GM21529 (cell line): Measurements from ENCODE around the gene CLRN3.
A peak's percentile ranks its signal among the peaks of the same experiment; 100 is the strongest.

ENCODE experiments used
- ATAC-seq: cut with Tn5 transposase; IDR thresholded peaks from one replicate; pipeline ENCODE4 v1.9.1; 2021; ENCODE audit not compliant: unreplicated experiment

CLRN3 gene

GRCh38 chr10:127875449-127875765 lies 17.3 kb downstream of the CLRN3 start:
- ATAC-seq: no peak

DNA sequence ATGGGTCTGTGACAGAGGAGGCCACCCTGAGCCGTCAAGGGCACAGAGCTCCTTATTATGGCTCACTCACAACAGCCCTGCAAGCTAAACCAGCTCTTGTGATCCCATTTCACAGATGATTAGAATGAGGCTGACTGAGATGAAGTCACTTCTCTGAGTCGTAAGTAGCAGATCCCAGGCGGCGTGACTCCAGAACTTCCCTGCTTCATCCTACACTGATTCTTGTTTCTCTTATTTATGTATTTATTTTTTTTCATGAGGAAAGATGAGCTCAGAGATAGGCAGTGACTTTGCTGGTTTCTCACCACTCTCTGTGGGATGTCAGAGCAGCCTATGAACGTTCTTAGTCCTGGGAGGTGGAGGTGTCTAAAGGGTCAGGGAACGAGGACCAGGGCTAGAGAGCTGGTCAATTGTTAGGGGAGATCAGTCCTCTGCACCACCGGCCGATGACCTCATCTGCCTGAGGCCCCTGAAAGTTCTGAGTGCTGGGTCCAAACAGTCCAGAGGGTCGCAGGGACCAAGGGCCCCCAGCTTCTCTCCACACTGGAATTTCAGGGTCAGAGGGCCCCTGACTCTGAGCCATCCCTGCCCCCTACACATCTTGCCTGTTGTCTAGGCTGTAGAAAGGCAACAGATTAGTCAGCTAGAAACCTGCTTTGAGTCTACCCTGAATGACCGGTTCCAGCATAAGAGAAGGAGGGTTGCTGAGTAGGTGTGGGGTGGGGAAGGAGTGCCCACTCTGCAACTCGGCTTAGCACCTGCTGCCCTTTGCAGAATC lies 17.9 kb downstream of the CLRN3 start:
- no peak for ATAC-seq

- ATAC-seq: no peak
These were observed 18.8 kb downstream of the CLRN3 start for GRCh38 chr10:127873901-127874470.

DNA sequence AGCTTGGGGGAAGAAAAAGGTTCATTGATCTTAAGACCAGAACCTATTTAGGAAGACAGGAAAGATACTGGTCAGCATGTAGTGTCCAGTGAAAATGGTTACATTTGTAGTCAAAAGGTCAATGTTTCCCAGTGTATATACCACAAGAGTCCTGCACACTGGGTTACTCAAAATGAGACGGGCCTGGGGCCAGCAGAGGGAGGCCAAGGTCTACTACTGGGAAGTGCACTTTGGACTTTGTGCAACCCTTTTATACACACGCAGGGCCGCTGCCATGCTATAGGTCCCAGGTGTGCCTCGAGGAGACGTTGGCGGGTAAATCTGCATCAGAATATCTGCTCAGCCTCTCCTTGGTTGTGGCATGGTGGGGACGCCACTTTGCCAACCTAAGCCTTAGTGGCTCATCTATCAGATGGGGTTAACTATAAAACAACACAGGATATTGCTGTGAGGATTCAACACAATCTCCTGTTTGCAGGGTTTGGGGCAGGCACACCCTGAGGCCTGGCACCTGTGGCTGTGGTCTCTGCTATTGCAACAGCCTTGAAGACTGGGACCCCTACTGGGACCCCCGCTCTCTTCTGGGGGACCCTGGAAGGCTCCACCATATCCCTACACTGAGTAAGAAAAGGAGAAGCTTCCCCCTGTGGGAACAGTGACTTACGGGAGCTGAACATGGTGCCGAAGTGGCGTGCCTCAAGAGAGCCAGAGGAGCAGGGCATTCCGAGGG lies 19.7 kb downstream of the CLRN3 start:
- no peak for ATAC-seq

GRCh38 chr10:127872011-127872761 lies 20.6 kb downstream of the CLRN3 start:
- no peak for ATAC-seq

DNA sequence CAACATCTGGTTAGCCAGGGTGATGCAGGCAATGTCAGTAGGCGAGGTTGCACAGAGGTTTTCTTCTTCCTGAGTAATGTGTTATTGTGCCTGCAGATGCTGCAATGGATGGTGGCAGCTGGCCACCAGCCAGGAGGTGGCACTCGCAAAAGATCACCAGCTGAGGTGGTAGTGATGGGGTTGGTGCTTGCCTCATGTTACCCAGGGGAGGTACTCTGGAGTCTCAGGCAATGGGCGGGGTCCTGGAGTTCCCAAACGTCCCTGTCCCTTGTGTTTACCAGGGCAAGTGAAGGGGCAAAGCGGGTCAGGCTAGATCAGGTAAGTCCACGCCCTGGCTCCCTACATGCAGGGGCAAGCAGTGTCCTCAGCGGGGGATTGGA lies 21.1 kb downstream of the CLRN3 start:
- ATAC-seq: no peak

DNA sequence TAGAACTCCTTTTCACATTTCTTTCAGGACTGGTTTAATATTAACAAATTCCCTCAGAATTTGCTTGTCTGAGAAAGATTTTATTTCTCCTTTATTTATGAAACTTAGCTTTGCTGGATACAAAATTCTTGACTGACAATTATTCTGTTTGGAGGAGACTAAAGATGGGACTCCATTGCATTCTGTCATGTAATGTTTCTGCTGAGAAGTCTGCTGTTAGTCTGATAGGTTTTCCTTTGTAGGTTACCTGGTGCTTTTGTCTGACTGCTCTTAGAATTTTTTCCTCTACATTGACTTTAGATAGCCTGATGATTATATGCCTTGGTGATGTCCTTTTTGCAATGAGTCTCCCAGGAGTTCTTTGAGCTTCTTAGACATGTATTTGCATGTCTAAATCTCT lies 23.4 kb downstream of the CLRN3 start:
- no peak for ATAC-seq

GRCh38 chr10:127867805-127868204 lies 24.9 kb downstream of the CLRN3 start:
- ATAC-seq: no peak

DNA sequence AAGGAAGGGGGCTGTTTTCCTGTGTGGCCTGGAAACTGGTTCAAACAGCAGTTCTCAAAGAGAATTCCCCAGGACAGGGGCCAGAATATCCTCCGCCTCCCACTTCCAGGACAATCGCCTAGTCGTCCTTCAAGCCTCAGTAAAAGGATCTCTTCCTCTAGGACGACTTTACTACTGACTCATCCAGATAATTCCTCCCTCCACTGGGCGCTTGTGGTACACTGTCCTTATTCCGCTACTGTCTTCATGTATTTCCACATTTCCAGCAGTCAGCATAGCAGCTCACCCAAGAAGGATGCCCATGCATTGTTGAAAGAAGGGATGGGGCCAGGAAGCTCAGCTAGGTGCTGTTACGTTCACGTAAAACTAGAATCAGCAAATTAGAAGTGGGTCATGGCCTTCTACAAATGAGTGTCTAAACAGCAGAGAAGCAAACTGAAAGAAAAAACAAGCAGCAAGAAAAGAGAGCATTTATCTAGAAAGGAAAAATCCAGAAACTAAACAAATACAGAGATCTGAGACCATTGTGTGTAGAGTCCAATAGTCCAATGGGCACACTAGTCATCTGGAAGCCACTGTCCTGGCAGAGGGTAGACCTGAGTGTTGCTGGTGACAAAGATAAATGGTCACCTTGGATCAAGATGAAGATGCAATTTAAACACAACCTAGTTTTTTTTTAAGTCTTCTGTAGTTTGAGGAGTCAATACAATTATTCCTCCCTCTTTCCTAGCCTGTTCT lies 26.3 kb downstream of the CLRN3 start:
- ATAC-seq: no peak

GRCh38 chr10:127863231-127863825 lies 29.4 kb downstream of the CLRN3 start:
- no peak for ATAC-seq

DNA sequence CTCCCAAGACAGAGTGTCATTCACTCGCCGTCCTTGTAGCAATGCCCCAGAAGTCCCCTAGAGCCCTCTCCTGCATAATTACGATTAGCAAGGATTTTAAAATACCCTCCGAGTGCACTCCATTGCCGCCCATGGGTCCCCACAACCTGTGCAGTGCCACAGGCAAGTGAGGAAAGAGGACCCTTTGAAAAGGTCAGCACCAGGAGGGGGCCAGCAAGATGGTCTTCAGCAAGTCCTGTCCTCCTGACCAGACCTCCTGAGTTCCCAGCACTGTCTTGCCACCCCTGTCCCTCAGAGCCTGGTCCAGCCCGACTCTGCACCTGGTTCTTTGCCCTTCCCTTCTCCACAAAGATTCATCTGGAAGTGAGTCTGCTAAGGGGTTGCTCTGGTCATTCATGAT lies 32.1 kb downstream of the CLRN3 start:
- ATAC-seq: no peak

DNA sequence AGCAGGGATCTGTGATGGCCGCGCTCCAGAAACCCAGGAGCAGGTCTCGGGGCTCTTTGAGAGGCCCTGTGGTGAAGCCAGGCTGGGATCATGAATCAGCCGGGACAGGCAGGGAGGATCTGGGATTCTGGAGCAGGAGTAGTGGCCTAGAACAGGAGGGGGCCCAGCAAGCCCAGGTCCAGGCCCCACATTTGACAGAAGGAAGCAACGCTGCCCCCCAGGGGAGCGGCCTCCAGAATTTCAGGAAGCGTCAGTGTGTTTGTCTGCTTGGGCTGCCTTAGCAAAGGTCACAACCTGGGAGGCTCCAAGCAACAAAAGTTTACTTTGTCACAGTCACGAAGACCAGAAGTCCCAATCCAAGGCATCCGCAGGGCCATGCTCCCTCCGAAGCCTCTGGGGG lies 36.8 kb downstream of the CLRN3 start:
- ATAC-seq: no peak

GRCh38 chr10:127855591-127855881 lies 37.2 kb downstream of the CLRN3 start:
- ATAC-seq: no peak

- ATAC-seq: peak; percentile 64
These were observed 37.8 kb downstream of the CLRN3 start for GRCh38 chr10:127854769-127855590.

GRCh38 chr10:127853868-127854768 lies 38.6 kb downstream of the CLRN3 start:
- peak; percentile 67 for ATAC-seq

GRCh38 chr10:127852456-127852855 lies 40.3 kb downstream of the CLRN3 start:
- no peak for ATAC-seq

DNA sequence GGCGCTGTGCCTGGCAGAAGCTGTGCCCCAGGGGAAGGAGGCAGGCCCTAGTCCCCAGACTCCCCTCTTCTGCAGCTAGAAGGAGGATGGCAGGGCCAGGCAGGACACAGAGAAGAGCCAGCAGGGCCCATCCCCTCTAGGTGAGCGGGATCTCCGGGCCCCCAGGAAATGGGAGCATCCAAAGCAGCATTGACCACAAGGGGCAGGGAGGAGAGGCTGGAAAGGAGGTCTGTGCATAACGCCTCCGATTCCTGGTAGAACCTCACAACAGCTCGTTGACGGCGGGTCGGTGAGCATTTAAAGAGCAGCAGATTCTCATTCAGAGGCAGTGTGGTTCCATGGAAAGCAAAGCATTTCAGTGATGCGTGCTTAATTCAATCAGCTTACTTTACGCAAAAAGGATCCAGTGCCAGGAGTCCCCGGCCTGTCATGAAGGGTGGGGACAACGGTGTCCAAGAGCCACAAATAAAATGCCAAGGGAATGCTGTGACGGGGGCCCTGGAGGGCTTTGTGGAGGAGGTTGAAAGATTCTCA lies 41.0 kb downstream of the CLRN3 start:
- no peak for ATAC-seq

DNA sequence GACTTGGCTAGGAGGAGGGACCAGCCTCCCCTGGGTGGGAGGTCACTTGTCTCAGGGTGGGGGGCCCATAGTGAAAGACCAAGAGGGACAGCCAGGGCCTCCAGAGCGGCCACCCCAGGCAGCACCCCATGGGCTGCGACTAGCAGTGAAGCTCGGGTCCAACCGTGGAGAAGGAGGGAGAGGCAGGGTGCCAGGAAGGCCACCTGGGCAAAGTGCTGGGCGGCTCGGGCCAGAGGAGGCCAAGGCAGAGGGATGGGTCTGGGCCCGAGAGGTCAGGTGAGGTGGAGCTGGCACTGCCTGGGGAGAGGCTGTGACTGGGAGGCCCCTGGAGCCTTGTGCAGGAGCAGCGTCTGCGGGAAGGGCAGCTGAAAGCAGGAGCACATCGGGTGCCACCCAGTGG lies 41.8 kb downstream of the CLRN3 start:
- no peak for ATAC-seq

GRCh38 chr10:127849921-127850320 lies 42.8 kb downstream of the CLRN3 start:
- no peak for ATAC-seq
